Stimulated activated CD8-positive, alpha-beta memory T cell treated with anti-CD3 and anti-CD28 coated beads, Interleukin-4, amount 100 ng/mL, for 24 hours (primary cell): ENCODE data around the gene TBCB.
"Not testable (repeated sequence)": the region's sequence is repeated elsewhere in the genome, so short reads cannot be mapped to it uniquely, and the experiment has no call there.

Experiments used
- DNase-seq: peaks from one replicate; pipeline ENCODE4 v3.0.0-alpha.2; 2020; ENCODE audit warnings: low read depth

TBCB gene, protein sequence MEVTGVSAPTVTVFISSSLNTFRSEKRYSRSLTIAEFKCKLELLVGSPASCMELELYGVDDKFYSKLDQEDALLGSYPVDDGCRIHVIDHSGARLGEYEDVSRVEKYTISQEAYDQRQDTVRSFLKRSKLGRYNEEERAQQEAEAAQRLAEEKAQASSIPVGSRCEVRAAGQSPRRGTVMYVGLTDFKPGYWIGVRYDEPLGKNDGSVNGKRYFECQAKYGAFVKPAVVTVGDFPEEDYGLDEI

DNA sequence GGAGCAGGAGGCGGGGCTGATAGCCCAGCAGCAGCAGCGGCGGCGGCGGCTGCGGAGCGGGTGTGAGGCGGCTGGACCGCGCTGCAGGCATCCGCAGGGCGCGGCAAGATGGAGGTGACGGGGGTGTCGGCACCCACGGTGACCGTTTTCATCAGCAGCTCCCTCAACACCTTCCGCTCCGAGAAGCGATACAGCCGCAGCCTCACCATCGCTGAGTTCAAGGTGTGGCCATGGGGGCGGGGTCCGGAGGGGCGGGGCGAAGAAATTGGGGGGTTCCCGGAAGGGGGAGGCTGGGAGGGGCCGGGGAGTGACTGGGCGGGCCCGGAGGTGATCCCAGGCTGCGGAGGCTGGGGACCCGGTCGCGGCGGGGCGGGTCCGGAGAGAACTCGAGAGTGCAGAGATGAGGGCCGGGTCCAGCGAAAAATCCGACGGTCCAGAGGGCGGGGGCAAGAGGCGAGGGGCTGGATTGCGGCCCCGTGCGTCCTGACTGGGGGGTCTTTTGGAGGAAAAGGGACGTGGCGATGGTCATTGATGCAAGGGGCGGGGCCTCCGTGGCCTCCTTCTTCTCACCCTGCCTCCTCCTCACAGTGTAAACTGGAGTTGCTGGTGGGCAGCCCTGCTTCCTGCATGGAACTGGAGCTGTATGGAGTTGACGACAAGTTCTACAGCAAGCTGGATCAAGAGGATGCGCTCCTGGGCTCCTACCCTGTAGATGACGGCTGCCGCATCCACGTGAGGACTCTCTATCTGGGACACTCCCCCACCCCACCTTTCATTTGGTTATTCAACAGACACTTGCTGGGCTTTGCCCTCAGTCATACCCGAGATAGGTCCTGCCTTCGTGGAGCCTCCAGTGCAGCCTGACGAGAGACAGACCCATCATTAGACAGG, at the start of gene TBCB:
TSS of gene TBCB (plus strand) at position 16 of the 891 bp plus-strand sequence. CDS start at position 109, 93 bp downstream.
- peak; percentile 86 for DNase-seq

DNA sequence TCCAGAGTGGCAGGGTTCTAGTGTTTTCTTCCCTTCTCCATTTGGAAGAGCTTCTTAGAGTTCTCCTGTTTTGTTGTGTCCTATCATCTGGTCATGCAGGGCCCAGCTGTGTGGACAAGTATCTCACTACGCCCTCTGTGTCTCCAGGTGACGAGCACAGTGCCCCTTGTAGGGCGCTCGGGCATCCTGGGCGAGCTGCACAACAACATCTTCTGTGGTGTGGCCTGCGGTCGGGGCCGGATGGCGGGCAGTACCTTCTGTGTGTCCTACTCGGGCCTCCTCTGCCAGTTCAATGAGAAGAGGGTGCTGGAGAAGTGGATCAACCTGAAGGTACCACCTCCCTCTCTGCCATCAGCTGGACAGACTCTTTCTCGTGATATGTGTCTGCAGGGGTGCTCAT, 47.6 kb upstream of the TBCB start:
- no peak for DNase-seq

DNA sequence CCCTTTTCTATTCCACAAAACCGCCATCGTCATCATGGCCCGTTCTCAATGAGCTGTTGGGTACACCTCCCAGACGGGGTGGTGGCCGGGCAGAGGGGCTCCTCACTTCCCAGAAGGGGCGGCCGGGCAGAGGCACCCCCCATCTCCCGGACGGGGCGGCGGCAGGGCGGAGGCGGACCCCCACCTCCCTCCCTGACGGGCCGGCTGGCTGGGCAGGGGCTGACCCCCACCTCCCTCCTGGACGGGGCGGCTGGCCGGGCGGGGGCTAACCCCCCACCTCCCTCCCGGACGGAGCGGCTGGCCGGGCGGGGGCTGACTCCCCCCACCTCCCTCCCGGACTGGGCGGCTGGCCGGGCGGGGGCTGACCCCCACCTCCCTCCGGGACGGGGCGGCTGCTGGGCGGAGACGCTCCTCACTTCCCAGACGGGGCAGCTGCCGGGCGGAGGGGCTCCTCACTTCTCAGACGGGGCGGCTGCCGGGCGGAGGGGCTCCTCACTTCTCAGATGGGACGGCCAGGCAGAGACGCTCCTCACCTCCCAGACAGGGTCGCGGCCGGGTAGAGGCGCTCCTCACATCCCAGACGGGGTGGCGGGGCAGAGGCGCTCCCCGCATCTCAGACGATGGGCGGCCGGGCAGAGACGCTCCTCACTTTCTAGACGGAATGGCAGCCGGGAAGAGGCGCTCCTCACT, 46.3 kb upstream of the TBCB start:
- DNase-seq: not testable (repeated sequence)

DNA sequence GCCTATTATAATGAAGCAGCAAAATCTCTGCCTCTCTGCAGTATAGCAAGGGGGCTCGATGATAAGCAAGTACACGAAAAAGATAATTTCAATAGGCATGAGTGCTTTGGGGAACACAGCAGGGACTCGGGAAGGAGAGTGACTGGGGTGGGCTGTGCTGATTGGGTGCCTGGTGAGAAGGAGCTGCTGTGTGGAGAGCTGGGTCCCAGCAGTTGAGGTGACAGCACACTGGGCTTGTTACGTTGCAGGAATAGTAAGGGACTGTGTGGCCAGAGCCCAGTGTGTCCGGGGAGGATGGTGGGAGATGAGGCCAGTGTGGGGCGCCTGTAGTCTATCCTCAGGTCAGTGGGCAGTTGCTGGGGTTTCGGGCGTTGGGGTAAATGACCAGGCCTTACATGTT, 43.2 kb upstream of the TBCB start:
- no peak for DNase-seq

DNA sequence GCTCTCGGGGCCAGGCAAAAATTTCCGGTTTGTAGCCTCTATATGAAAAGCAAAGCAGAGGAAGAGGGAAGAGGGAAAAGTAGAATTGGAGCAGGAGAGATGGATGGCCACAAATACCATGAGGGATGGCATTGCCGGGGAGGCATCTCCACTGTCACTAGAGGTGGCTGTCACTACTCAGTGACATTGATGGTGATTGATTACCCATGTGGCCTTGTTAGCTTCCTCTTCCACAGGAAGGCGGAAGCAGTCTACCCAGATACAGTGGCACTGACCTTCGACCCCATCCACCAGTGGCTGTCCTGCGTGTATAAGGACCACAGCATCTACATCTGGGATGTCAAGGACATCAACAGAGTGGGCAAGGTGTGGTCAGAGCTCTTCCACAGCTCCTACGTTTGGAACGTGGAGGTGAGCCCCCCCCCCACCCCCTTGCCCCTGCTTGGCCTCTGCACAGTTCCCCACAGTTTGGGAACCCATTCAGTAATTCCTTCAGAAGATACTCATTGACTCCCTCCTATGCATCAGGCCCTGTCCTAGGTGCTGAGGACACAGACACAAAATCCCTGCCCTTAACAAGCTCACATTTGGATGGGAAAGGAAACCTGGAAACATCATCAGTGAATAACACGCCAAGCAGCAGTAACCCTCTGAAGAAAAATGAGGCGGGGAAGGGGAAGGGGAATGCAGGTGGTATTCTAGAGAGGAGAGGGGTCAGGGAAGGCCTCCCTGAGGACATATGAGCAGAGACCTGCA, 42.0 kb upstream of the TBCB start:
- no peak for DNase-seq

DNA sequence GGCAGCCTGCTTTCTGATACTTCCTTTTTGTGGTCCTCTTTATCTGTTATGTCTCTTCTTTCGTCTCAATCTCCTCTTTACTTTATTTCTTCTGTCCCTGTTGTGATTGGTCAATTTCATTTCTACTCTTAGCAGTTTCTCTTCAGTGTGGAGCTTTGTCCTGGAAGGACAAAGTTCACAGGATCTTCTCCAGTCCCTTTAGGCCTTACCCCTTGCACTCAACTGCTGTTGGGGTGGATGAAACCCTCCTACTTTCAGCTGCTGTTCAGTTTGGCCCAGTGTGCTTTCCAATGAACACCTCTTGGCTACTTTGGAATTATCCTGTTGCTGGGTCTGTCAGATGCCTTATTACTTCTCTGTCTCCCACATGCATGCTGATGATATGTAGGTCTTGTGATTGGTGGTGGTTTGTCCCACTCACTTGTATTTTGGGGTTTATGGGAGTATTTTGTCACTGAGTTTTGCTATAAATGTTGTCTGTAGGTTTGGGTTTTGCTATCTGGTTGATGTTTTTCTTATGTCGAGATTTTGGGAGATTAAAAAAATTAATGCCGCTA, 35.8 kb upstream of the TBCB start:
- no peak for DNase-seq

DNA sequence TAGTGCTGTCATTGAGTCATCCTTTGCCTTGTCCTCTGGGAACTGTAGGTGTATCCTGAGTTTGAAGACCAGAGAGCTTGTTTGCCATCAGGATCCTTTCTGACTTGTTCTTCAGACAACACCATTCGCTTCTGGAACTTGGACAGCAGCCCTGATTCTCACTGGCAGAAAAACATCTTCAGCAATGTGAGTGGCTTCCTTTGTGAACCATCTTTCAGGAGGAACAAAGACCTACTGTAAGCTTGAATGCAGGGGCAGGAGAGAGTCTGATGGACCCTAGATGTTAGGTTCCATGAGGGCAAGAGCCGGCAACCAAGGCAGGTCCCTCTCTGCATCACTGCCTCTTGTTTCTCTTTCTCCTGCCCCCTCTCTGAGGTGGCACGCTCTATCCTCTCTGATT, 33.9 kb upstream of the TBCB start:
- DNase-seq: no peak

DNA sequence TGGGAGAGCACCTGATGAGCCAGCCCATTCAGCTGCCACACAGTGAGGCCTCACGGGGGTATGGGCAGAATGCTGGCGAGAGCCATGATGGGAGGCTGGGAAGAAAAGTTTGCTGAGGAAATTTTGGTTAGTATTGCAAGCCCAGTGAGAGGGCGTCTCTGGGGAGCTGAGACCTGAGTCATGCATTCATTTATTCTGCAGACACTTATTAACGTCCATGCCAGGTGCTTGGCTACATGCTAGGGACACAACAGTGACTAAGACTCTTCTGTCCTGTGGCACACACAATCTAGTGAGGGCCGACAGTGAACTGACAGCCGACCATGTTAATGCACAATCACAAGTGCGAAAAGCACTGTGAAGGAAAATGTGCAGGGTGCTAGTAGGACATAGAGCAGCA, 33.4 kb upstream of the TBCB start:
- DNase-seq: no peak

DNA sequence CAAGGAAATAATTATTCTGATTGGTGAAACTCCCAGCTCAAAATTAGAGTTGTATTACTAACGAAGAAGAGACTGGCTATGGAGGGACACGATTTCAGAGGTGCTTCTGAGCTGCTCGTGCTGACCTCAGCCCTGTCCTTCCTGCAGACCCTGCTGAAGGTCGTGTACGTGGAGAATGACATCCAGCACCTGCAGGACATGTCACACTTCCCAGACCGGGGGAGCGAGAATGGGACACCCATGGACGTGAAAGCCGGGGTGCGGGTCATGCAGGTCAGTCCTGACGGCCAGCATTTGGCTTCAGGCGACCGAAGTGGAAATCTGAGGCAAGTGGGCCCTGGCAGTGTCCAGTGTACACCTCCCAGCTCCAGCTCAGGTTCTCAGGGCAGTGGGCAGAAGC, 32.4 kb upstream of the TBCB start:
- DNase-seq: no peak

DNA sequence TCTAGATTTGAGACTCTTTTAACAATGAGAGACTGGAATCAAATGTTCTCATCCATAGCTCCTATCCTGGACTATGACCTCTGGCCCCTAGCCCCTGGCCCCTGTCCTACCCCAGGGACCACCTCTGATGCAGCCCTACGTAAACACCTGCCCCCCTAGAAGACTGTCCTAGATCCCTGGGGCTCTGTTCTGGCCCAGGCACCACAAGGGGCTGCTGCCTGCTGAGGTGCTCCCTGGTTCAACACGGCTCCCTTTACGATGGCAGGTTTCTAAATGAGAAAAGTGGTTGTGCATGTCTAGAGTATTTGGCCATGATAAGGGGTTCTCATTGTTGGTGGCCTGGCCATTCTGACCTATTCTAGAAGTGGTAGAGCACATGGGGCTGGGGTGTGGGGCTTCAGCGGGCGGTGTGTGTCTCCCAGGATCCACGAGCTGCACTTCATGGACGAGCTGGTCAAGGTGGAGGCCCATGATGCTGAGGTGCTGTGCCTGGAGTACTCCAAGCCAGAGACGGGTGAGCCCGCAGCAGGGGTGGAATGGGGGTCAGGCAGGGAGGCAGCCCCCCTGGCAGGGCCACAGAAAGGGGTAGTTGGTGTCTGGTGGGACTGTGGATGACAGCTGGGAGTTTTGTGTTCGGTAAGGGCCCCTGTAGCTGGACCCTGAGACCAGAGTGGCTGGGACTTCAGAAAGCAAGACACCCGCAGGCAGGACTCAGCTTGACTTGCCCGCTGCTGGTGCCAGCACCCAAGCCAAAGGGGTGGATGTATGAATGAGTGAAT, 30.8 kb upstream of the TBCB start:
- DNase-seq: no peak

DNA sequence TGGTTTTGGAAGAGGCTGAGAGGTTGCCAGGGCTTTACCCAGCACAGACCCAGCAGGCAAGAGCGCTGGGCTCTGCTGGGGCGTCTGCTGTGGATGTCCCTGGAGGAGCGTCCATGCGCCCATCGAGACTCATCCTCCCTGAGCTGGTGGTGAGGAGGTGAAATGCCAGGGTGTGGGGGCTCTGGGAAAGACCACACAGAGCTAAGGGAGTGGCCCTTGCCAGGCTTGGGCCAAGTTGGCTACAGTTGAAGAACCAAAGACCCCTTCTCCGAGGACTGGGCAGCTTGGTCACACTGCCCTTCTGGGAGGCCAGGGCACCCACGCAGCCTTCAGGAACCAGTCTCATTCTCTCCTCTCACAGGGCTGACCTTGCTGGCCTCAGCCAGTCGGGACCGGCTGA, 28.9 kb upstream of the TBCB start:
- no peak for DNase-seq

DNA sequence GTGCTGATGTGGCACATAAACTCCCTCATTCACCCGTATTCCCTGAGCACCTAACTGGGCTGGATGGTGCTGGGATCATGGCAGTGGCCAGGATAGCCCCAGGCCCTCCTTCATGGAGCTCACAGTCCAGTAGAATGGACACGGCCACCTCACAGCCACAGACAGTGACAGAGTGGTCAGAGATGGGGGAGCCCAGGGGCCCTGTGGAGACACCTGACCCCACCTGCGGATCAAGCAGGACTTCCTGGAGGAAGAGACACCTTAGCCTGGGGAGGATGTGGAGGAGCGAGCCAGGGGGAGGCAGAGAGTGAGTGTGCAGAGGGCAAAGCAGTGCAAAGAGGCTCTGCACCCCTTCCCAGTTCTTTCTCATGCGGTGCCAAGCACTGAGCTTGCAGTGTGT, 25.4 kb upstream of the TBCB start:
- DNase-seq: no peak

DNA sequence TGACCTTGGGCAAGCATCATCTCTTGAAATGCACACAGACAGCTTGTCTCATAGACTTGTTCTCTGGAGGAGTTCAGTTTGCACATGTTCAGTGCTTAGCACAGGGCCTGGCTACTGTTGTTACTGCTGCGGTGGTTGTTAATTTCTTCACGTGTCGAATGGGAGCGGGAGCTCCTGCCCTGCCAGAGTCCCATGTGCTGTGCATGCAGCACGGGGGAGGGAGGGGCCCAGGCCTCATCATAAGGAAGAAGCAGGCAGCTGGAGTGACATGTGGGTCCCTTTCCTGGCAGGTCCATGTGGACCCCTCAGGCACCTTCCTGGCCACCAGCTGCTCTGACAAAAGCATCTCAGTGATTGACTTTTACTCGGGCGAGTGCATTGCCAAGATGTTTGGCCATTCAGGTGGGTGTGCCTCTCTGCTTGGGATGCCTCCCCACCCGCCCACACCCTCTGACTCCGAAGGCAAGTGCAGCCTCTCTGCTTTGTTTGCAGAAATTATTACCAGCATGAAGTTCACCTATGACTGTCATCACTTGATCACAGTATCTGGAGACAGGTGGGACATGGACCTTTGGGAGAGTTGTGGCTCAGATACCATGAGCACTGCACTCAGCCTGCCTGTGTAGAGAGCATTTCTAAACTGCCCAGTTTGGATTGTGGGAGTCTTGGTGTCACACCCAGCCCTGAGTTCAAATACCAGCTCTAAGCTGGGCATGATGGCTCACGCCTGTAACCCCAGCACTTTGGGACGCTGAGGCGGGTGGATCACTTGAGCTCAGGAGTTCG, 24.2 kb upstream of the TBCB start:
- DNase-seq: no peak

DNA sequence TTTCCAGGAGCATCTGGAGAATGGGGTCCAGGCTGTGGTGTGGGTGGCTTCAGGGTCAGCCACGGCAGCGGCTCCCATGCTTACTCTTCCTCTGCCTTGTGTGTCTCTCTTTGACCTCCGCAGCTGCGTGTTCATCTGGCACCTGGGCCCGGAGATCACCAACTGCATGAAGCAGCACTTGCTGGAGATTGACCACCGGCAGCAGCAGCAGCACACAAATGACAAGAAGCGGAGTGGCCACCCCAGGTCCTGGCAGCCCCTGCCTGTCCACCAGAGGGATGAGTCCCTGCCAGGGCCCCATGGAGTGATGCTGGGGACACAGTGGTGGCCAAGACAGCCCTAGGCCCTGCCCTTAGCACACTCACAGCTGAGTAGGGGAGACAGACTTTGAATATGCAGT, 22.7 kb upstream of the TBCB start:
- no peak for DNase-seq

DNA sequence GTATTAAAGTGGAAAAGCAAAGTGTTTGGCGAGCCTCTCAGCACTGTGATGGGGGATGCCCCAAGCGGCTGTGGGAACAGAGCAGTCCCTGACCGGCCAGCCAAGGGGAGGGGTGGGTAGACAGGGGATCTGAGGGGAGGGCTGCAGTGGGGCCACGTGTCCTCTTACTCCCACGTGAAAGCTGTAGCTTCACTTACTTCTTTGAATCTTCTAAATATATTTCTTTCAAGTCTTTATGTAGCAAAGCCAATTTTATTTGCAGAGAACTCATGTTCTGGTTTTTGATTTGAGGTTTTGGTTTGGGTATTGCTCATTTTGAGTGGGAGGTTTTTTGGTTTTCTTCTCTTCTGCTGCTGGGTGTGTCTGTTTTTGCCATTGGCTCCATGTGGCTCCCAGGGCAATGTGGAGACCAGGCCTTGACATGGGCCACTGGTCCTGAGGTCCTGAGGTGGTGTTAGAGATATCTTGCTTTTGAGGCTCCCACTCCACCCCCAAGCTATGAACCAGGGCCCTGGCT, 22.1 kb upstream of the TBCB start:
- DNase-seq: no peak

DNA sequence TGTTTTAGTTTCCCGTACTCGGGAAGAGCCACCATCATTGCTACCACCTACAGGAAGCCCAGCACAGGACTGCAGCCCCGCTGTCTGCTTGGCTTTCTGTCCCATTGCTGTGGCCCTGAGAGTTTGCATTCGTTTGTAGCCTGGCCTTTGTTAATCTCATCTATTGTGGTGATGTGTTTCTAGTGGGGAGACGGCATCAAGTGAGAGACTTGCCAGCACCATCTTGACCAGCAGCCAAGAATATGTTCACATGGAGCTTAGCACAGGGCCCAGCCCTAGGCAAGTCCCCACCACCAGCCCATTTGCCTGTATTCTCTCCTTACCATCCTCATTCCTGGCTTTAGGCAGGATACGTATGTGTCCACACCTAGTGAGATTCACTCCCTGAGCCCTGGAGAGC, 21.6 kb upstream of the TBCB start:
- no peak for DNase-seq

DNA sequence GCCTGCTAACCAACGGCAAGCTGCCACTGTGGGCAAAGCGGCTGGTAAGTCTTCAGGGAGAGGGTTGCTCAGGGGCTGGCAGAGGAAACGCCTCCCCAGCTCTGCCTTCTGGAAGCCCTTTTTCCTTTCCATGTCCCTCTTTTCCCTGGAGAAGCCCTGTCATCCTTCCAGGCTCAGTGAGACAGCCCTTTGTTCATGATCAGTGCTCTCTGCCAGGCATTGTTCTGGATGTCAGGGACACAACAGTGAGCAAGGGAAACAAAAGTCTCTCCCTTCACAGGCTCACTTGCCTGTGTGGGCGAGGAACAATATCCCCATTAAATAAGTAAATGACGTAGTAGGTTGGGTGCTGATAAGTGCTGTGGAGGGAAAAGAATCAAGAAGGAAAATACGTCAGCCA, 18.2 kb upstream of the TBCB start:
- DNase-seq: no peak

DNA sequence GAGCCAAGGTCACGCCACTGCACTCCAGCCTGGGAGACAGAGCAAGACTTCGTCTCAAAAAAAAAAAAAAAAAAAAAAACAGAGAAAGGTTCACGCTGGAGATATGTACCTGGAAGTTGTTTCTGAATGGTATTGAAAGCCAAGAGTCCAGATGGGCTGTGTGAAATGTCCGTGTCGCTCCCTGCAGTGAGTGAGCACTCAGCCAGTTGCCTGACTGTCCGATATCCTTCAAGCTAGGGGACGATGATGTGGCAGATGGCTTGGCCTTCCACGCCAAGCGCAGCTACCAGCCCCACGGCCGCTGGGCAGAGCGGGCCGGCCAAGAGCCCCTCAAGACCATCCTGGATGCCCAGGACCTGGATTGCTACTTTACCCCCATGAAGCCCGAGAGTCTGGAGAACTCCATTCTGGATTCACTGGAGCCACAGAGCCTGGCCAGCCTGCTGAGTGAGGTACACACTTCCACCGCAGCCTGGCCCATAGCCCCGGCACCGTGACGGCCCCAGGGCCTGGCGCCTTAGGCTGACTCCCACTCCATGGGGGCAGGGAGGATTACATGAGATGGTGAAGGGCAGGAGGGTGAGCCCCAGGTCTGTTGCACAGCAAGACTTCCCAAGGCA, 16.0 kb upstream of the TBCB start:
- DNase-seq: no peak

DNA sequence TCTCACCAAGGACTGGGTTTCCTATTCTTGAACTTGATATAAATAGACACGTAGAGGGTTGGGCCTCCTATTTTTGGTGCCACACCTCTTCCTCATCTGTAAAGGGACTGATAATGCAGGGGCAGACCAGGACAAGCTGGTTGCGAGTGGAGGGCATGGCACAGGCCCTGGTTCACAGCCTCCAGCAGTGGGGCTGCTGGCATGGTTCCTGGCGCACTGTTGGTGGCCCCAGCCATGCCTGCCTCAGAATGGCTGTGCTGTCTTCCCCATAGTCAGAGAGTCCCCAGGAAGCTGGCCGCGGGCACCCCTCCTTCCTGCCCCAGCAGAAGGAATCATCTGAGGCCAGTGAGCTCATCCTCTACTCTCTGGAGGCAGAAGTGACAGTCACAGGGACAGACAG, 14.8 kb upstream of the TBCB start:
- no peak for DNase-seq
